Lower leg skin (tissue), 4 donors: ENCODE results near the gene PRR20E. TPM values are rescaled to one million over a fixed set of nuclear protein-coding genes. Genes with fewer than 3 reads are reported as not detected.
A peak's percentile ranks its signal among the peaks of the same experiment; 100 is the strongest.
"Not testable (repeated sequence)": the region's sequence is repeated elsewhere in the genome, so short reads cannot be mapped to it uniquely, and the experiment has no call there.

Experiments
- DNase-seq, 2 donors: peaks; one replicate each; pipeline ENCODE4 v3.0.0-alpha.2; 2019; ENCODE audit warnings: low spot score in 2 of 2
- H3K4me3 ChIP-seq: fragments of 200-600 bp; sonication (generic); 2 replicates; pipeline ENCODE4 v1.5.1; 2017; ENCODE audit warnings: mild to moderate bottlenecking, low read depth; ENCODE audit not compliant: poor library complexity, severe bottlenecking
- POLR2A ChIP-seq, 2 donors: fragments of 450-650 bp; IDR thresholded peaks; one replicate each; pipeline ENCODE4 v1.6.1; 2016 to 2017; ENCODE audit warnings: antibody characterized with exemption in 2 of 2, mild to moderate bottlenecking in 1 of 2, moderate library complexity in 1 of 2
- WGBS, 2 donors: methylation state at CpG; one replicate each; pipeline ENCODE4 v1.1.5; 2018; 5-methylcytosine and 5-hydroxymethylcytosine counted together
- intact Hi-C: fragments of 100-400 bp; cut with DNase I; formaldehyde crosslinking; loops from one replicate; pipeline ENCODE4 v1.15.0; 2023; ENCODE audit warnings: low total_unique reads
- total RNA-seq, 4 donors: library from RNA; depleted of rRNA; stranded (reverse); fragments of >200 nt; gene quantifications; one replicate each; pipeline ENCODE4 v1.1.0, GENCODE V29; 2016
- TF ChIP-seq, protein P1 (sequence below), 3 donors: fragments of 450-650 bp; IDR thresholded peaks; one replicate each; pipeline ENCODE4 v1.5.1; 2016; ENCODE audit warnings: antibody characterized with exemption in 3 of 3, mild to moderate bottlenecking in 3 of 3, moderate library complexity in 2 of 3

PRR20E gene
- total RNA-seq, result not detected

DNA sequence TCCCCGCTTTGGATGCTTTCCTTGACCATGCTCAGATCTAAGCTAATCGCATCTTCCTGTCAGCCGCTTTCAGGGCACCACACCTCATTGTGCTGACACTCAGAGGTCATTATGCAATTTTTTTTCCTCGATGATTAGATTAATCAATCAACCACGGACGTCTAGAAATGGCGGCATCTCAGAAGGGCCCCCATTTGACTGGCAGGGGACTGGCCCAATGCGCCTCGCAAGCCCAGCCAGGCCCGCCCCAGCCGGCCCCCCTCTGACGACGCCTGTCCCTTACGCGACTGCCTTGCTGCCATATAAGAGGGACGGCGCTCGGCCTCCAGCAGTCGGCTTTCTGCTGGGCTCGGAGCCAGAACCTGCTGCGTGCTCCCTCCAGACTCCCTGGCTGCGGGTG lies at the start of gene PRR20E:
PRR20E (plus strand) TSS at position 301 of the 400 bp plus-strand sequence. CDS start 387 bp downstream, outside the sequence.
- intact Hi-C loops, H3K4me3 ChIP-seq, DNase-seq: not testable (repeated sequence)
- WGBS, 2 donors, result no CpG with 5 or more reads among the region's 22 CpGs

- H3K4me3 ChIP-seq, result no peak overlapping the region
- TF ChIP-seq, protein P1, sequence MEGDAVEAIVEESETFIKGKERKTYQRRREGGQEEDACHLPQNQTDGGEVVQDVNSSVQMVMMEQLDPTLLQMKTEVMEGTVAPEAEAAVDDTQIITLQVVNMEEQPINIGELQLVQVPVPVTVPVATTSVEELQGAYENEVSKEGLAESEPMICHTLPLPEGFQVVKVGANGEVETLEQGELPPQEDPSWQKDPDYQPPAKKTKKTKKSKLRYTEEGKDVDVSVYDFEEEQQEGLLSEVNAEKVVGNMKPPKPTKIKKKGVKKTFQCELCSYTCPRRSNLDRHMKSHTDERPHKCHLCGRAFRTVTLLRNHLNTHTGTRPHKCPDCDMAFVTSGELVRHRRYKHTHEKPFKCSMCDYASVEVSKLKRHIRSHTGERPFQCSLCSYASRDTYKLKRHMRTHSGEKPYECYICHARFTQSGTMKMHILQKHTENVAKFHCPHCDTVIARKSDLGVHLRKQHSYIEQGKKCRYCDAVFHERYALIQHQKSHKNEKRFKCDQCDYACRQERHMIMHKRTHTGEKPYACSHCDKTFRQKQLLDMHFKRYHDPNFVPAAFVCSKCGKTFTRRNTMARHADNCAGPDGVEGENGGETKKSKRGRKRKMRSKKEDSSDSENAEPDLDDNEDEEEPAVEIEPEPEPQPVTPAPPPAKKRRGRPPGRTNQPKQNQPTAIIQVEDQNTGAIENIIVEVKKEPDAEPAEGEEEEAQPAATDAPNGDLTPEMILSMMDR (IDR thresholded peaks at IDR 0.05), result no peak
- TF ChIP-seq POLR2A (IDR thresholded peaks at IDR 0.05), result no peak
- WGBS, 2 donors, result 30 to 34% methylated on average over 1 of the region's 1 CpG
- intact Hi-C loops, result no loop called here
- DNase-seq, result no peak
These were observed 43.3 kb upstream of the PRR20E start for GRCh38 chr13:57123681-57124080.

- DNase-seq, result no peak
- no peak overlapping the region for H3K4me3 ChIP-seq
- intact Hi-C loops, result no loop called here
- no peak for TF ChIP-seq POLR2A (IDR thresholded peaks at IDR 0.05)
- TF ChIP-seq, protein P1 (IDR thresholded peaks at IDR 0.05), result no peak
- WGBS, 2 donors, result 79 to 87% methylated on average over 6 of the region's 6 CpGs
These were observed 38.1 kb upstream of the PRR20E start for GRCh38 chr13:57128909-57129308.

- TF ChIP-seq, protein P1 (IDR thresholded peaks at IDR 0.05), result no peak
- no peak for TF ChIP-seq POLR2A (IDR thresholded peaks at IDR 0.05)
- H3K4me3 ChIP-seq, result no peak overlapping the region
- intact Hi-C loops, result no loop called here
- WGBS, 2 donors, result 60 to 61% methylated on average over 2 of the region's 2 CpGs
- no peak for DNase-seq
These were observed 30.9 kb upstream of the PRR20E start for GRCh38 chr13:57136093-57136492.

DNA sequence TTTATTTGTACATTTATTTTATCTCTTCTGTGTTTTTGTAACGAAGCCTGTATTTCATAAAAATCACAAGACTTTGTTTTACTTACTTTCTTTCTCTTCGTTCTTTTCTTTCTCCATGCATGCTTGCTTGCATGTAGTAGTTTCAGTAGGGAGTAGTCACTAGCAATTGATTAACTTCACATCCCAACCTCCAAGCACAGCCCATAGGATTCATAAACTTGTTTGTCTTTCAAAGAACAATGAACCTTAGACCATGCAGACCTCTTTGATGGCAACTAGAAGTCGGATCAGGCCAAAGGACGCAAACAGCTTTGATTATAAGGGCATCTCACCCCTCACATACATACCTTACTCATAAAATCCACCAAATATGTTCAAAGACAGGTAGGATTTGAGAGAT lies 29.4 kb upstream of the PRR20E start:
- no peak for DNase-seq
- intact Hi-C loops, result no loop called here
- no peak for TF ChIP-seq POLR2A (IDR thresholded peaks at IDR 0.05)
- TF ChIP-seq, protein P1 (IDR thresholded peaks at IDR 0.05), result no peak
- H3K4me3 ChIP-seq, result no peak overlapping the region
- WGBS, 2 donors, result 85 to 86% methylated on average over 4 of the region's 4 CpGs

- 90 to 95% methylated on average over 5 of the region's 5 CpGs for WGBS, 2 donors
- intact Hi-C loops, result no loop called here
- H3K4me3 ChIP-seq, result no peak overlapping the region
- DNase-seq, result peak in 1 of 2 donors; percentile 58
- TF ChIP-seq, protein P1 (IDR thresholded peaks at IDR 0.05), result no peak
- TF ChIP-seq POLR2A (IDR thresholded peaks at IDR 0.05), result no peak
These were observed 28.0 kb upstream of the PRR20E start for GRCh38 chr13:57138988-57139387.

DNA sequence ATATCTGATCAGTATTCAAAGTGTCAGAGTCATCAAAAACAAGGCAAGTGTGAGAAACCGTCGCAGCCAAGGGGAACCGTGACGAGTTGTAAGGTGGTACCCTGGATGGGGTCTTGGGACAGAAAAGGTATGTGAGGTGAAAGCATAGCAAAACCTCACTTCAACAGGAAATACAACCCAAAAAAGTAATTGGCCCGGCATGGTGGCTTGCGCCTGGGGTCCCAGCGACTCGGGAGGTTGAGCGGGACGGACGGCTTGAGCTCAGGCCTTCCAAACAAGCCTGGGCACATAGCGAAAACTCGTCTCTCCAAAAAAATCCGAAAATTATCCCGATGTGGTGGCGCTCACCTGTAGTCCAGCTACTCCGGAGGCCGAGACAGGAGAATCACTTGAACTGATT lies 27.2 kb upstream of the PRR20E start:
- H3K4me3 ChIP-seq, DNase-seq, intact Hi-C loops: not testable (repeated sequence)
- WGBS, 2 donors, result 93 to 95% methylated on average over 4 to 11 of the region's 18 CpGs

DNA sequence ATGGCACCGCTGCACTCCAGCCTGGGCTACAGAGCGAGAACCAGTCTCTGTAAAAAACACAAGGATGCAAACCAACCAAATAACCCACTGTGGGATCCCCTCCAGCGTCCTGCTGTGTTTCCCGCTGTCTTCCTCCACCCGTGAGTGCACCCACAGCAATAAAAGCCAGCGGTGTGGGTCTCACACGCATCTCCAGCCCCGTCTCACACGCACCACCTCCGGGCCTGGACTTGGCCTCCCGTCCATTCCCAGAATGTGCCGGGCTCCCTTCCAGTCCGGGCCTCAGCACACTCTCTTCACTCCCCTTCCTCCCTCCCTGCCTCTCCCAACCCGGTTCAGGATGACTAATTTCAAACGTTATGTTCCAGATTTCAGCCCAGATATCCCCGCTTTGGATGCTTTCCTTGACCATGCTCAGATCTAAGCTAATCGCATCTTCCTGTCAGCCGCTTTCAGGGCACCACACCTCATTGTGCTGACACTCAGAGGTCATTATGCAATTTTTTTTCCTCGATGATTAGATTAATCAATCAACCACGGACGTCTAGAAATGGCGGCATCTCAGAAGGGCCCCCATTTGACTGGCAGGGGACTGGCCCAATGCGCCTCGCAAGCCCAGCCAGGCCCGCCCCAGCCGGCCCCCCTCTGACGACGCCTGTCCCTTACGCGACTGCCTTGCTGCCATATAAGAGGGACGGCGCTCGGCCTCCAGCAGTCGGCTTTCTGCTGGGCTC lies 26.6 kb upstream of the PRR20E start, which contains the start of gene PRR20A:
PRR20A (plus strand) TSS at position 684 of the 734 bp plus-strand sequence. CDS start 387 bp downstream, outside the sequence.
- 92% methylated on average over 12 to 14 of the region's 34 CpGs for WGBS, 2 donors
- DNase-seq, H3K4me3 ChIP-seq, intact Hi-C loops: not testable (repeated sequence)

- intact Hi-C loops, H3K4me3 ChIP-seq, DNase-seq: not testable (repeated sequence)
- WGBS, 2 donors, result no CpG with 5 or more reads among the region's 22 CpGs
These were observed 19.8 kb upstream of the PRR20E start, which contains the start of gene PRR20B for GRCh38 chr13:57147188-57147587. PRR20B (plus strand) TSS chr13:57147488; CDS start chr13:57147875, 387 bp downstream.
